Stimulated activated CD4-positive, alpha-beta T cell treated with anti-CD3 and anti-CD28 coated beads, Interleukin-4, amount 100 ng/mL, for 24 hours (primary cell): ENCODE data around the gene HIVEP3.

Experiments
- DNase-seq: peaks from one replicate; pipeline ENCODE4 v3.0.0-alpha.2; 2020

The HIVEP3 gene

DNA sequence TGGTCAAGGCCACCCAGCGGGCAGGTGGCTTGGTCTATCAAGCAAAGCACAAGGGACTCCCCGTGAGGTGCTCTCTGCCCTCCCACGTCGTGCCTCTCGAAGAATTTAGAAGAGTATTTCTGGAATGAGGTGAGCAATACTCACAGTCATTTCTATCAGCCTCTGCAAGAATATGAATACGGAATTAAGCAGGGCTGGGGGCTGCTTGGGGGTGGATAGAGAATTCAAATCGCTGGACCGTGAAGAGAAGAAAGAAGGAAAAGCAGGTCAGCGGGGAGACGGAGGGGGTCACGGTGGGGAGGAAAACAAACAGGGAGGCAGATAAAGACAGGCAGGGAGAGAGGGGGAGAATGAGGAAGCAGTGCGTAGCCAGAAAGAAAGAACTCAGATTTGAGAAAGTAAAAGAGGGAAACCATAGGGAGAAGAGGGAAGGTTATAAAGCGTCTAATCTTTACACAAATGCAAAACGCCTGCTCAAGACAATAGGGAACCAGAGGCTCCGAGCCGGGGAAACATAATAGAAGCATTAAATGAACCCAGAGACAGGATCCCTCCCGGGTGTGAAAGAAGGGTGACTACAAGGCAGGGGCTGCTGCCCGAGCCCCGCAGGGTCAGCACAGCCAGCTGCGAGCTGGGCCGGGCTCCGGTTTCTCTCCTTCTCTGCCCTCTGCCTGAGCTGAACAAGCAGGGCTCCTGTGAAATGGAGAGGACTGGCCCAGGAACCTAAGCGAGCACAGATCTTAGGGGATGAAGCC is 432.2 kb downstream of the HIVEP3 start:
- no peak for DNase-seq

DNA sequence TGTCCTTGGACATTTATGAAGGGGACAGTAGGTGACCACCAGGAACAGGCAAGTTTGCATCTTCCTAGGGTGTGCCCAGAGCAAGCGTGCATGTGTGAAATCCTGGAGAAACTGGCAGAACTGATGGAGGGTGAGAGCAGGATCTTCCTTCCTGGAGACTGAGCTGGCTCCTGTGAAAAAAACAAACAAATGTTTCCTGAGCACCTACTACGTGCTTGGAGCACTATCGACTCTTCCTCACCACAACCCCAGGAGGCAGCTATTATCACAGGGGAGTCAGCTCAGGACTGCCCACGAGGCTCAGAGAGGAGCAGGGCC is 432.7 kb downstream of the HIVEP3 start:
- DNase-seq = no peak

DNA sequence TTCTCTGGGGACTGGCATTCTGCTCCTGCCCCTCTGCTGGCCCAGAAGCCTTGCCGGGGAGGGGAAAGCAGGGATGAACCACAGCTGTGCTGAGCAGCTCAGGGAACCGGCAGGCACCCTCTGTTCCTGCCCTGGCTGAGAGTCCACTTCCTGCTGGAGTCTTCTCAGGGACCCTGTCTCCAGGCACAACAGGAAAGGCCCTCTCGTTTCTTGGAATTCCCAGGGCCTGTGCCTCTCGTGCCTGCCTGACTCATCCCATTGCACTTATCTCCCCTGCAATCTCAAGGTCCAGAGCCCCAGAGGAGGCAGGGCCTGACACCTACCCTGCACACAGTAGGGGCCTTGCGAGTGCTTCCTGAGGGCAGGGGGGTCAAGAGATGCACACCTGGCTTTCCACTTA is 433.1 kb downstream of the HIVEP3 start:
- no peak for DNase-seq

DNA sequence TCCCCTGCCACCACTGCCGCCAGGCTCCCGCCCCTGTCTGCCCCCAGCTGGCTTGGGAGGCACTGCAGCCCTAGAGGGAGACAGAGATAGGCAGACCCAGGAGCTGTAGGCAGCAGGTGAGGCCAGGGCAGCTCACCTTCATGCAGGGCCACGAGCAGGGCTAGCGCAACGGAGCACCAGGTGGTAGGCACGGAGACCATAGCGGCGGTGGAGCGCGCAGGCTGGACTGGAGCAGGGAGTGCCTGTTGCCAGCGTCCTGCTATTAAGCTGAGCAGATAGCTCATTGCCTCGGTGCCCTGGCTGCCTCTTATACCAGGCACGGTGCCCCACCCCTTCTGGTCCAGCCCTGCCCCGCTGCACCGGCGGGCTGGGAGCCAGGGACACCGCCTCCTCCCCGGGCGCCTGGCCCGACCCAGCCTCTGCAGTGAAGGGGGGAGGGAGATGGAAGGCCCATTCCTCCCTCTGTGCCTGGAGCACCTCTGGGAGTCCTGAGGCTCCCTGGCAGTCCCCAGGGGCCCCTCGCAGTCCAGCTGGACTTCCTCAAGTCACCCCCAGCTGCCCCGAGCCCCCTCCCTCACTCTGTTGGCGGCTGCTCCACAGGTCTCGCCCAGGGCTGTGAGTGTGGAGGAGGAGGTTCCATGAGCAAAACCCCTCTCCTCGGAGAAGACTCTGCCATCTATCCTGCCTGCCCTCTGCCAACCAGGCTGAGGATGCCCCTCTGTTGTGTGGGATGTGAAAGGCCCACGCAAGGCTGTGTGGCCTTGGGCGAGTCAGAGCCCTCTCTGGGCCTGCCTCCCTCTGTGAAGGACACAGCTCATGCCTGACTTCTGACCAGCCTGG is 434.1 kb downstream of the HIVEP3 start, which contains the start of gene EDN2:
Gene EDN2 (minus strand): TSS at position 282 of the 840 bp plus-strand sequence. CDS start 82 bp downstream, at position 200.
- no peak for DNase-seq

DNA sequence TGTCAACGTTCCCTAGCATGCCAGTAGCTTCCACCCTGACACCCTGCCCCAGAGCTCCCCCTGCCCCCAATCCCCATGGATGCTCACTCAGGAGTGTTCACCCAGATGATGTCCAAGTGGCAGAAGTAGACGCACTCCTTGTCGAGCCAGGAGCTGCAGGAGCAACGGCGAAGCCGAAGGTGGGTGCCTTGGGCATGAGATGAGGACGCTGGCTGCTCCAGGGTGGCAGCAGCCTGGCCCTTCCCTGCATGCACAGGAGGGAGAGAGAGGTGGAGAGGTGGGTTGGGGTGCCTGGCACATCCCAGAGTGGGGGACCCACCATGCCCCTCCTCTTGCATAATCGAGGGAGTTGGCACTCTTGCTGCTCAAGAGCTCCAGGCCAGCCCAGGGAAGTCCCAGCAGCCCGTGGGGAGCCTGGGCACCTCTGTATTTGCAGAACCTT is 434.7 kb downstream of the HIVEP3 start:
- no peak for DNase-seq

DNA sequence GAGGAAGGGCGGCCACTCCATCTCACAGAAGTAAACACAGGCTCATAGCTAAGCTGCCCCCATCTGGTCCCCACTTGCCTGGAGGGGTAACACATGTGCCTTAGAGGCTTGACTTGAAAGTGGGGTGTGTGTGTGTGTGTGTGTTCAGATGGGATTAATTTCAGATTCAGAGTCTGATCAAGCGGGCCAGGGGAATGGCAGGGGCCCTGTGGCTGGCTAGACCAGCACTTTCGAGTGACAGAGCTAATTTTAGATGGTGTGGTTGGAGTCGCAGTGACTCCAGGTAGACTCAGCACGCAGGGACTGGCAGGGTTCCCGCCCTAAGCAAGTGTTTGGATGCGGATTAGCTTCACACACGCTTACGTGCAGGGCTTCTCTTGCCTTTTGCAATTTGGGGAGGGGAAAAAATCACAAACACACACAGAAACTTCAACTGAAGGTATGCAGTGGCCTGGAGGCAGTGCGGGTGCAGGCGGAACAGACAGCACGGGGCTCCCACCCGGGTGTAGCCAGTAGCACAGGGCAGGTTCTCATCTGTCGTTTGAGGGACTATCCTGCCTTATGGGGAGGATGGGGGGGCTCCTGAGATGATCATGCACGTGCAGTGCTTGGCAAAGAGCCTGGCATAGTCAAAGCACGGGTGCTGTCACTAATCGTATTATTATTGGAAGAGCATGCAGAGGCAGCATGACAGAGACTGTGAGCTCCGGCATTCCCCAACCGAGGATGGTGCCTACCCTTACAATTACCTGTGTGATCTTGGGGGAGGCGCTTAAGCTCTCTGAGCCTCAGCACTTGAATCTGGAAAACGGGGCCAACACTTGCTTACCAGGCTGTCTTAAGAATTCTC is 435.5 kb downstream of the HIVEP3 start:
- DNase-seq = no peak

DNA sequence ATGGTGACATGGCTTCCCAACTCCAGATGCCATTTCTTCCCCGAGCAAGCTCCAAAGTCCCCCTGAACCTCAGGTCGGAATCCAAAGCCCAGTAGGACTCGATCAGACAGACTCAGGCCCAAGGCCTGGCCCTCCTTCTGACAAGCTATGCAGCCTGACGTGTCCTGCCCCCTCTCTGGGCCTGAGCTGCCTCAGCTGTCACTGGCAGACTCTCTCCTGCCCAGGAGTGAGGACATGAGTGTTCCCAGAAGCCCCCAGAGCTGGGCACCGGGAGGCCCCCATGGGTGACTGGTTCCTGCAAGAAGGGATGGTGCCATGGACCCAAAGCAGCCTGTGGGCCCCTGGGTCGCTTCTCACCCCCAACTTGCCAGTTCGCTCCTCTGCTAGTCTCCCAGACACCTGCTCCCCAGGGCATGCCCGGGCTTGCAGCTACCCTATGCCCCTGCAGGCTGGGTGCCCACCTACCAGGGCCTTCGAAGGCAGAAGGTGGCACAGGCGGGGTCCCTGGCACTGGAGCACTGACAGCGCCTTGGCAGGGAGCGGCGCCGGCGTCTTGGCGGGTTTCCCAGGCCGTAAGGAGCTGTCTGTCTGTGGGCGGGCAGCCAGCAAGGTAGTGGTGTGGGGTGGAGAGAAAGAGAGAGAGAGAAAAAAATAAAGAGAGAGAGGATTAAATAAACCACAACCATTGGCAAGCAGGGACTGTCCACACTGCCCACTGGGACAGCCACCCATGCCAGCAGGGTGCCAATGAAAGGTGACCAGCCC is 436.5 kb downstream of the HIVEP3 start:
- DNase-seq = no peak

DNA sequence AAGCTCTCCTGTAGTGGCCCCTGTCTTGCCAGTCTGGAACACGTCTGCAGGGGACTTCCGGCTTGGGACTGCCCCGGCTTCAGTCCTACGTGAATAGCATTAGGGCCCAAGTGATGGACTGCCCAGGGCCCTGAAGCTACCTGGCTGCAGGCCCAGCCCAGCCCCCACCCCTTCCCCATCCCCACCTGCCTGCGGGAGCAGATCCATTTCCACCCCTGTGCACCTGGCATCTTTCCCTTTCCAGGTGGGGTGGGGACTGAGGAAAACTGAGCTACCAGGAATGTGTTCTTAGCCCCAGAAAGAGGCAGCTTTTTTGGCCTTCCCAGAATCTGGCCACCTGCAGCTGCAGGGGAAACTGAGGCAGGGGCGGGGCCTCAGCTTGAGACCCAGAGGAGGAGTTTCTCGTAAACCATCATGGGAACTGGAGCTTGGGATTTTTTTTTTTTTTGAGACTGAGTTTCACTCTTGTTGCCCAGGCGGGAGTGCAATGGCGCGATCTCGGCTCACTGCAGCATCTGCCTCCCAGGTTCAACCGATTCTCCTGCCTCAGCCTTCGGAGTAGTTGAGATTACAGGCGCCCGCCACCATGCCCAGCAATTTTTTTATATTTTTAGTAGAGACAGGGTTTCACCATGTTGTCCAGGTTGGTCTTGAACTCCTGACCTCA is 437.5 kb downstream of the HIVEP3 start:
- no peak for DNase-seq

DNA sequence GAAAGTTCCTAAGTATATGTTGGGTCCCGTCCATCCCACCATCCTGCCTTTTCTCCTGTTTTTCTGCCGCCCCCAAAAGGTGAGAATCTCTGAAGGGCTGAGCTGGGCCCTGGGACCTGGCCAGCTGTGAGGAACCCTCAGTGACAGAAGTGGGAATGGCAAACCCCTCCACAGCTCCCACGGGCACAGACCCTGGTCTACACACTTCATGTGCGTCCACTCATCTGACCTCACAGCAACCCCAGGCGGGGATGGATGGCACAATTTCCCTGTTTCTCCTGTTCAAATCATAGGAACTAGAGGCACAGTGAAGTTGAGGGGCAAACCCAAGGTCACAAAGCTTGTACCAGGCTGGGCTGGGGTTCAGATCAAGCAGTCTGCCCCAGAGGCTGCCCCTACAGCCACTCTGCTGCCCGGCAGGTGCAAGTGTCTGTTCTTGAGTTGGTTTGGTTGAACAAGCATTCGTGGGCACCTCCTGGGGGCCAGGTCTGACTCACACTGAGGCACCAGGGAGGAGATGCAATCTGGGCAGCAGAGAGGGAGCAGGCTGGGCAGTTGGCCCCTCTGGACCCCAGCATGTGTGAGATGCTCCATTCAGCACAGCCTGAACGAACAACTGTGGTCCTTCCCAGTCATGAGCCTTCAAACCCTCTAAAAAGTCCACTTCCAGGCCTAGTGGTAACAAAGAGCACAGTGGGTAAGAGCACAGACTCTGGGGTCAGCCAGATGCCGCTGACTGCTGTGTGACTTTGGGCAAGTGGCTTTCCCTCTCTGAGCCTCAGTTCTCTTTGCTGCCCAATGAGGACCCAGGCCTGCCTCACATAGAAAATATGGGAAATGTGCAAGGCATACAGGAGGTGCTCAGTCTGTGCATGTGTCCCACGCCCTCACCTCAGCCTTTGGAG is 438.3 kb downstream of the HIVEP3 start:
- DNase-seq = no peak

DNA sequence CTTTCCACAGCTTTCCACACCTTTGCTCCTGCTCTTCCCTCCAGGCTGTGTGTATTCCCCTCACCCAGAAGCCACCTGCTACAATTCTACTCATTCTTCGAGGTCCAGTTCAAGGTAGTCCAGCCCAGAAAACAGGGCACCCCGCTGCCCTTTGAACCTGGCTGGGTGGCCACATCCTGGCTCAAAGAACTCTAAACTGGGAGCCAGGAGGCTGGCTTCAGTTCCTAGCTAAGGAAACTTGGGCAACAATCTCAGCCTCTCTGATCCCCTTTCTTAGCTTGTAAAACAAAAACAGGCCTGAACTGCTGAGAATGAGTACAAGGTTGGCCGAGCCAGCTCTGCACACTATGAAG is 438.9 kb downstream of the HIVEP3 start:
- DNase-seq = no peak

DNA sequence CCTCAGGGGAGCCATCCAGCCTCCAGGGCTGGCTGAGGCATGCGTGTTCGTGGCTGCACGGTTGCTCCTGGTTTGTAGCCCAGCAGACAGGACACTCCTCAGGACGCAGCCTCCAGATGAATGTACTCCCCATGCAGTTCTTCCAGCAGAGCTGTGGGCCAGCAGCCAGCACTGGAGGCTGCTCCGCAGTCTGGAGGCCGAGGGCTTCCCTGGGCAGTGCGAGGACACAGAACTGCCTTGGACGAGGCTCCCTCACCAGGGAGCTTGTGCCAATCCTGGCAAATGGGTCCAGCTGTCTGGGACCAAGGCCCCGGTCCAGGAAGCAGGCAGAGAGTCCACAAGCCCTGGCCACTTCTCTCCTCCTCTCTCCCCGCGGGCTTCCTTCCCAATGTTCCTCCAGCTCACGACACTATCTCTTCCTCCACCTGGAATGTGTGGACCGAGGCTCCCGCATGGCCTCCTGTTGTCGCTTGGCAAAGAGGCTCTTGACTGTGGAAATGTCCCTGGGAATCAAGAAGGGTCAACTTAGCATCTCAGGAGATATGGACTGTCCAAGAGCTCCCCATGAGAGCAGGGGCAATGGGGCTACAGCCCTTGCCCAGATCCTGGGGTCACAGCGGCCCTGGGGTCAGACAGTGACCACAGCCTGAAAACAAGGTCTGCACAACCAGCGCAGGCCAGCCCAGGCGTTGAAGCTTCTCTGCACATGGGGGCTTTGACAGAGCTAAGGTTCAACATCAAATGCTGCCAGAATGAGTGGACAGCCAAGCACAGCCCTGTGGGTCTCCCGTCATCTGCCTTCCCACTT is 439.5 kb downstream of the HIVEP3 start:
- no peak for DNase-seq

DNA sequence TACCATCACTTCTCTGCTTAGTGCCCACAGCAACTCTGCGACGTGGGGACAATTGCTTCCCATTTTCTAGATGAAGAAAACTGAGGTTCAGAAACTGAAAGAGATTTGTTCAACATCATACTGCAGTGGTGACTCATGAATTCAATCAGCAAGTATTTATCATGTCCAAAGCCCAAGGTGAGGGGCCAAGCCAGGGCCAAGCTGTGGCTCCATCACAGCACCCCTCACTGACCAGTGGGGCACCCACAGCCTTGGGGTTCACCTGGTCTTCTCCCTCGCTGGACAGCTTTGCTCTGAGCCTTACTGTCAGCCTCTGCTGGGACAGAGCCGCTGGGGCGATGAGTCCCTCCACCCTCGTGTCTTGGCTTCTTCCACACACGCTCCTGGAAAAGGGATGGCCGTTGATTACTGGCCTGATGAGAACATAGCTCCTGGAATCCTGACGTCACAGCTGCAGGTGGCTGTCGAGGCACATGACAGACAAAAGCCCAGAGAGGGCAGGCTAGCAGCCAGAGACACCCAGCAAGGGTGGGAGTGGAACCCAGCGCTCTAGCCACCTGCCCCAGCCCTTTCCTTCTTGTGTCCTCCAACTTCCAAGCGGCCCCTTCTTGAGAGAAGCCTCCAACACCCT is 440.5 kb downstream of the HIVEP3 start:
- no peak for DNase-seq

DNA sequence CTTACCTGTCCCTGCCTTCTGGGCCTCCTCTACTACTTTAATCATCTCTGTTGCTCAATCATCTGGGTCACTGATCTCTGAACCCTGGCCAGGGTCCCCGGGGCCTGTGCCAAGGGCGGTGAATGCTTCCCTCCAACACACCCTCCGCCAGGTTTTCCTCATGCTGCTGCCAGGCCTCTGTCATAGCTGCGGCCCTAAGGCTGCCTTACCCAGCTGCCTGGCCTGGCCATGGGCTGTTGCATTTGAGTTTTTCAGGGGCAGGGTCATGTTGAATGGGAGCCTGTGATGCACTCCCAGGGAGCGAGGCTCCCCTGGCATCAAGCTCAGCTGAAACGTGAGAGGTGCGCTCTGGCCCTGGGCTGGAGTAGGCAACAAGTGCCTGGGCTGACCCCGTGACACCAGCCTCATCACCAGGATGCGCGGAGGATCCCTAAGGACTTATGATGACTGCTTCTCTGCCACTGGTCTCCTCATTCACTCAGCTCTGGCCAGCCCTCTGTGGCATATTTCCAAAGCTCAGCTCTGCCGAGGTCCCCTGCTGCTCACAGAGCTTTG is 441.8 kb downstream of the HIVEP3 start:
- DNase-seq = no peak

DNA sequence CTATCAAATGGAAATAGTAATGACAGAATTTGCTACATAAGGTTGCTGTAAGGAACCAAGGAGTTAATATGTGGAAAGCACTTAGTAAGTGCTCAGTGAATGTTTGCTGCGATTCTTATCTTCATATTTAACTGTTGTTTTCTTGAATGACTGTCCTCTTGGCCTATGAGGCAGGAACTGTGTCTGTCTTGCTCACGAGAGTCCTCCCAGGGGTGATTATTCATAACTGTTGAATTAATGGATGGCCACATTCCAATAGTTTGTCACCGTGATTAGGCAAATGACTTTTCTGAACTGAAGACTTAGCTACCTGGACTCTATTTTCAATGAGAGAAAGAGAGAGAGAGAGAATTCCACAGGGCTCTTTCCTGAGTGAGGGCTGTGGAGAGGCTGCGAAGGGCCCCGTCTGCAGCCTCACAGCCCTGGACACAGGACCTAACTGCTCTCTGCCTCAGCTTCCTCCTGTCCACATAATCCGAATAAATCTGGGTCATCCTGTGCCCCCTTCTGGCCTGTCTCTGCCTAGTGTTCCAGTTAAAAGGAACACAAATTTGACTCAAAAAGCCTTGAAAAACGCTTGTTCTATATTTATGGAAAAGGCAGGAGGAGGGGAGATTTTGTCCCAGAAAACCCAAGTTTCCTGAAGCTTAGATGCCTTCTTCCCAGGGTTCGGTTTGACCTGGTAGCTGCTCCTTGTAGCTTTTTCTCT is 442.7 kb downstream of the HIVEP3 start:
- DNase-seq = no peak

DNA sequence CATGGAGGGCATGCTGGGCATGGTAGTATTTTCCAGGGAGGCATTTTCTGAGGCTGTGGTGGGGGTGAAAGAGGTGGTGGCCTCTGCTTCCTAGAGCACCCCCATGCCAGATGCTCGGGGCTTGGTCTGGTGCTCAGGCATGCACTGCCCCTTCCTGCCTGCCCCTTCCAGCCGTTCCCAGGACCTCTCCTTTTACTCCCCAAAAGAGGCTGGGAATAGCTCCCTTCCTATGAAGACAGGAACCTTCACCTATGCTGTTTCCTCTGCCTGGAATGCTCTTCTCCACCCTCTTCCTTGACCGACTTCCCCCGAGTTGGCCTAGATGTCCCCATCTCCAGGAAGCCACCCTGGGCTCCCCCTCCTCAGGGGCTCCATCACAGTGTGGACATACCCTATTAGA is 443.4 kb downstream of the HIVEP3 start:
- DNase-seq = no peak

DNA sequence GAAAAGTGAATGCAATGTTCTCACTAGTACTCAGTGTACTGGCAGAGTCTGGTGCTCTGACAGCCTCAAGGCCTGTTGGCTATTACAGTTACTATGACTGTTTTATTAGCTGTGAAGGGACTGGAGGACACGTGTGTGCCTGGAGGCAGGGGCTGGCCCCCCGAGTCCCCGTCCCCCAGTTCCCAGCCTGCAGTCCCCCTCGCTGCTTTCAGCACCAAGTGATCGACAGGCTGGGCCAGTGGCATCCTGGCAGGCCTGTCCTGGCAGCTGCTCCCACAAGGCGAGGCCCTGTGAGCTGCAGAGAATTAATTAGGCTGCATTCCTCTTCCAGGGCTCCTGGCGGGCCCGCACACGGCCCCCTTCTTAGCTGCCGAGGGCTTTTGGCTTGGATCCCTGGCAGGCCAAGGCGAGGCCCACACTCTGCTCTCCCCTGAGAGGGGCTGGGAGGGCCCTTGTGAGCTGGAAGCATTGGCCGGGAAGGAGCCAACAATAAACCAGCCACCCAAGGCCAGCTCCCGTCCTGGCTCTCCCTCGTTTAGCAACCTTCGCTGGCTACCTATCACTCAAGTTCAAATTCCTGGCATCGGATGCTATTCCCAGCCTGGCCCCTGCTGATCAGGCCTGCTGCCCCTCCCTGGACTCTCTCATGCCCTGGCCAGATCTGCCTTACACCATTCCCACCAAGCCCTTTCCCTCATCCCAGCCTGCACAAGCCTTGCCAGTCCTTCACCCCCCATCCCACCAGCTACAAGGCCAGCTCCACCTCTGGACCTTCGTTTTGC is 444.0 kb downstream of the HIVEP3 start:
- no peak for DNase-seq

DNA sequence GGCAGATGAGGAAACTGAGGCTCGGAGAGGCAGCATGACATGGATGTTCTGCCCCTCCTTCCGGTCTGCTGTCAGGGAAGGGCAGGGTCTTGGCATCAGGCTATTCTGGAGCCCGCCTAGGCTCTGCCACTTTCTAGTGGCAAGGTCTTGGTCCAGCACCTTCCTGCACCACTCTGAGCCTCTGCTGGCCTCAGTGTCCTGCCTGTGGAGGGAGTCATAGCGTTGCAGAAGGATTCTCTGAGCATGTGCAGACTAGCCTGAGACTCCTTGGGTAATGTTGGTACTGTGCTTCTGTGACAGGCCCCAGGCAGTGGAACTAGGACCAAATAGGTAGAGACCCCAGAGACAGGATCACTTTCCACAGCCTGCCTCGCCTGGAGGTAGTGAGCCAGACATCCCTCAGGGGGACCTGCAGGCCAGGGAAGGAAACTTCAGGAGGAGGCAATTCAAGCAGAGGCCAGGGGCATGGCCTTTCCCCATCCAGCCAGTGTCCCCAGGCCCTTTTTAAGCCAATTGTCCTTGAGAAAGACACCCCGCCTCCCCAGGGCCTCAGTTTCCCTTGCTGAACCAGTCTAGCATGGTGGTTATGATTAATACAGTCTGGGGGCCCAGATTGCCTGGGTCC is 444.9 kb downstream of the HIVEP3 start:
- no peak for DNase-seq
